Upper lobe of right lung (tissue), 1 donor: ENCODE results near the gene MAP4K4. TPM values are rescaled to one million over a fixed set of nuclear protein-coding genes. Genes with fewer than 3 reads are reported as not detected.

Experiments
- ATAC-seq: fragments of 200-7000 bp; cut with Tn5 transposase; one replicate; pipeline ENCODE4 v1.9.1; 2020; ENCODE audit warnings: mild to moderate bottlenecking, moderate library complexity
- DNase-seq: peaks from one replicate; pipeline ENCODE4 v3.0.0-alpha.2; 2020
- H3K27ac ChIP-seq: fragments of 200-600 bp; one replicate; pipeline ENCODE4 v1.8.0; 2022
- H3K27me3 ChIP-seq: fragments of 200-600 bp; one replicate; pipeline ENCODE4 v1.8.0; 2022; ENCODE audit warnings: mild to moderate bottlenecking
- H3K36me3 ChIP-seq: fragments of 200-600 bp; one replicate; pipeline ENCODE4 v1.8.0; 2022
- H3K4me1 ChIP-seq: fragments of 200-600 bp; one replicate; pipeline ENCODE4 v1.8.0; 2022
- H3K4me3 ChIP-seq: fragments of 200-600 bp; one replicate; pipeline ENCODE4 v1.8.0; 2022; ENCODE audit warnings: mild to moderate bottlenecking
- H3K9me3 ChIP-seq: fragments of 200-600 bp; one replicate; pipeline ENCODE4 v1.8.0; 2022
- intact Hi-C: fragments of 100-400 bp; cut with DNase I; formaldehyde crosslinking; loops from one replicate; pipeline ENCODE4 v1.11.0; 2022
- total RNA-seq: library from RNA; stranded (reverse); fragmentation: NEBNext Ultra II Directional; extraction: Animal tissue kit (Norgen Biotek cat#: 25700); gene quantifications from one replicate; pipeline ENCODE4 v1.2.1, GENCODE V29; 2021
- TF ChIP-seq, protein P1 (sequence below): fragments of 200-600 bp; IDR thresholded peaks from one replicate; pipeline ENCODE4 v1.8.0; 2022; ENCODE audit warnings: antibody characterized with exemption
- donor health status: DM: no; HTN: yes; CAD: no; lungs with severe emphysema.

Gene MAP4K4
- total RNA-seq, 1 donor from 2014 or later, result 88.7 TPM

GRCh38 chr2:101684313-101684712 lies 13.2 kb upstream of the MAP4K4 start:
- no peaks in the 10 kb centered on the region for H3K36me3 ChIP-seq
- no peaks in the 10 kb centered on the region for H3K4me1 ChIP-seq
- ATAC-seq, result no peak
- intact Hi-C loops, result no loop called here
- DNase-seq, result no peak
- H3K9me3 ChIP-seq, result no peaks in the 10 kb centered on the region
- H3K27me3 ChIP-seq, result no peaks in the 10 kb centered on the region
- H3K4me3 ChIP-seq, result no peak overlapping the region
- TF ChIP-seq, protein P1, sequence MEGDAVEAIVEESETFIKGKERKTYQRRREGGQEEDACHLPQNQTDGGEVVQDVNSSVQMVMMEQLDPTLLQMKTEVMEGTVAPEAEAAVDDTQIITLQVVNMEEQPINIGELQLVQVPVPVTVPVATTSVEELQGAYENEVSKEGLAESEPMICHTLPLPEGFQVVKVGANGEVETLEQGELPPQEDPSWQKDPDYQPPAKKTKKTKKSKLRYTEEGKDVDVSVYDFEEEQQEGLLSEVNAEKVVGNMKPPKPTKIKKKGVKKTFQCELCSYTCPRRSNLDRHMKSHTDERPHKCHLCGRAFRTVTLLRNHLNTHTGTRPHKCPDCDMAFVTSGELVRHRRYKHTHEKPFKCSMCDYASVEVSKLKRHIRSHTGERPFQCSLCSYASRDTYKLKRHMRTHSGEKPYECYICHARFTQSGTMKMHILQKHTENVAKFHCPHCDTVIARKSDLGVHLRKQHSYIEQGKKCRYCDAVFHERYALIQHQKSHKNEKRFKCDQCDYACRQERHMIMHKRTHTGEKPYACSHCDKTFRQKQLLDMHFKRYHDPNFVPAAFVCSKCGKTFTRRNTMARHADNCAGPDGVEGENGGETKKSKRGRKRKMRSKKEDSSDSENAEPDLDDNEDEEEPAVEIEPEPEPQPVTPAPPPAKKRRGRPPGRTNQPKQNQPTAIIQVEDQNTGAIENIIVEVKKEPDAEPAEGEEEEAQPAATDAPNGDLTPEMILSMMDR, result no peak
- no peak overlapping the region for H3K27ac ChIP-seq

DNA sequence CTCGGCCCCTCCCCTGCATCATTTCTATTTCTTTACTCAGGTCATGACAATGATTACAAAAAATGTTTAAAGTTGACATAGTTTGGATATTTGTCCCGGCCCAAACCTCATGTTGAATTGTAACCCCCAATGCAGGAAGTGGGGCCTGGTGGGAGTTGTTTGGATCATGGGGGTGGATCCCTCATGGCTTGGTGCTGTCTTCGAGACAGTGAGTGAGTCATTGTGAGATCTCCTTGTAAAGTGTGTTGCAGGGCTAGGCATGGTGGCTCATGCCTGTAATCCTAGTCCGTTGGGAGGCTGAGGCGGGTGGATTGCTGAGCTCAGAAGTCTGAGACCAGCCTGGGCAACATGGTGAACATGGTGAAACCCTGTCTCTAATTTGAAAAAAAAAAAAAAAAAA lies 9.2 kb upstream of the MAP4K4 start:
- Histone ChIP-seq H3K4me1 (no peaks in the 10 kb centered on the region), H3K27me3 (no peaks in the 10 kb centered on the region), H3K4me3 (no peak overlapping the region), H3K36me3 (no peaks in the 10 kb centered on the region), H3K27ac (no peak overlapping the region), H3K9me3 (no peaks in the 10 kb centered on the region)
- no peak for DNase-seq
- TF ChIP-seq, protein P1, result no peak
- intact Hi-C loops, result no loop called here
- ATAC-seq, result no peak

DNA sequence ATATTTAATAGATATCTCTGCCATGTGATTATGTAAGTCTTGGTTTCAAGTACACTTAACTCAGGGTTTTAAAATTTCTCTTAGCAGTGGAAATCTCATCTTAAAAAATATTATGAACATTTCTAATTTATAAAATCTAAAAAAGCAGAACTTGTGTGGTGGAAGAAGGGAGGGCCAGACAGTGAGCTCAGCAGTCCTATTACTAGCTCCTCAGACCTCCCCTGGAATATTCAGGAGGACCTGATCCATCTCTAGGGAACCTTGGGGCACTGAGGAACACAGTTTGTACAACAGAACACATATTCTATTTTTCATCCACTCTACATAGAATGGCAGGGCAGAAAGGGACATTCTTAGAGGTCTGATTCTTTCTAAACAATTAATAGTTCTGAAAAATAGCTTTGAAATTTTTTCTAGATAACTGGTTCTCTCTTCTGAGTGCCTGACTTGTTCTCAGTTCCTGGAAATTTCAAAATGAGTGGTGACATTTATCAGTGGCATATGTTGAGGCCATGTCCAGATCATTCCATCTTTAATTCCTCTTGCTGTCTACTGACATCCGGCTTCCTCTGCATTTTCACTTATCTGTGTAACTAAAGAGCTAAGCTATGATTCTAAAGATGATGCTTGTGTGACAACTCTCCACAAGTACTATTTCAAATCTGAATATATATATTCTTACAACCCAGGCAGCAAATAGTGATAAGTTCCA lies 8.2 kb upstream of the MAP4K4 start:
- TF ChIP-seq, protein P1, result no peak
- ATAC-seq (no peak), DNase-seq (no peak)
- Histone ChIP-seq H3K4me1 (no peaks in the 10 kb centered on the region), H3K27me3 (no peaks in the 10 kb centered on the region), H3K9me3 (no peaks in the 10 kb centered on the region), H3K27ac (no peak overlapping the region), H3K4me3 (no peak overlapping the region), H3K36me3 (no peaks in the 10 kb centered on the region)
- intact Hi-C loops, result no loop called here

DNA sequence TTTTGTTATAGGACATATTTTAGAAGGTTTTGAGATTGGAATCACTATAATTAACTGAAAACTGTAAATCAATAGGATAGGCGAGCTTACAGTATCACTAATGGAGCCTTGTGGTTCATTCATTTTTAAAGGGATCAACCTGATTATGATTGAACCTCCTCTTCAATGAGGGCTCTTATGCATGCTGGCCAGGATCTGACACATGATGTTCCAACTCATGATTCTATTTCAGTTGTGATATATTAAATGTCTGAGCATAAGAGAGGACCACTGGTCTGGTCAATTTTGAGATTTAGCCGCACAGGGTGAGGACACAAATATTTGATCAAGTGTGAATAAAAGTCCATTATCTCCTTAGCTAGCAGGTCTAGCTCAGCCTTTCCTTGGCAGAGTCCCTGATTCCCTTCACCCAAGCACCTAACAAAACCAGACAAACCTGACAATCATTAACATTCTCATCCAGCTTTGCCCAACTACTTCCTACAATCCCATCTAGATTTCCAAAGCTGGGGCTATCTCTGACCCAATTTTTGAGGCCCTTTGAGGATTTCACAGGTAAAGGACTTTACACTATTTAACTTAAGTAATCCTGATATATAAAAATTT lies 6.9 kb upstream of the MAP4K4 start:
- Histone ChIP-seq H3K27ac (no peak overlapping the region), H3K4me3 (no peak overlapping the region), H3K9me3 (no peaks in the 10 kb centered on the region), H3K36me3 (no peaks in the 10 kb centered on the region), H3K4me1 (no peaks in the 10 kb centered on the region), H3K27me3 (no peaks in the 10 kb centered on the region)
- intact Hi-C loops, result loop anchor here (10.0 kb wide), 1 partner anchor 134 kb away; no protein-coding TSS in a partner anchor
- TF ChIP-seq, protein P1, result no peak
- DNase-seq (no peak), ATAC-seq (no peak)

DNA sequence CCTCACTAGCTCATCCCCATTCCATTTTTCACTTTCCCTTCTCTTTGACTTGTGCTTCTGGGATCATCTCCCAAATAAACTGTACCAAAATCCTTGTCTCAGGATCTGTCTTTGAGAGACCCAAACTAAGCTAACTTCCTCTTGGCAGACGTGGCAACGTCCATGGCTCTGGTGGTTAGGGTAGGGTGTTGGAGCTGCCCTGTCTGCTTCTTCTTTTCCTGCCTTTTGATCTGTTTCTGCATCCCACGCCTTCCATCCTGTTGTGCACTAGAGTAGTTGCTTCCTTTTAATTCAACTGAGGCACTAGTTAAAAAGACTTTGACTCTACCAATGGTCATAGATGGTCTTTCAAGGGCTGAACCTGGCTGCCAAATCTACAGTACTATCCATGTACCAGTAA lies 5.5 kb upstream of the MAP4K4 start:
- DNase-seq, result no peak
- no peaks in the 10 kb centered on the region for H3K9me3 ChIP-seq
- no peak overlapping the region for H3K4me3 ChIP-seq
- H3K4me1 ChIP-seq, result no peaks in the 10 kb centered on the region
- ATAC-seq, result peak; percentile 70
- no peaks in the 10 kb centered on the region for H3K36me3 ChIP-seq
- no peak overlapping the region for H3K27ac ChIP-seq
- no peaks in the 10 kb centered on the region for H3K27me3 ChIP-seq
- TF ChIP-seq, protein P1, result no peak
- intact Hi-C loops, result loop anchor here (10.0 kb wide), 1 partner anchor 133 kb away; no protein-coding TSS in a partner anchor
